ENCODE data around the gene CDK19.

The CDK19 gene

GRCh38 chr6:110795271-110795670 lies 20.0 kb downstream of the CDK19 start:
- TF ChIP-seq, protein P1, sequence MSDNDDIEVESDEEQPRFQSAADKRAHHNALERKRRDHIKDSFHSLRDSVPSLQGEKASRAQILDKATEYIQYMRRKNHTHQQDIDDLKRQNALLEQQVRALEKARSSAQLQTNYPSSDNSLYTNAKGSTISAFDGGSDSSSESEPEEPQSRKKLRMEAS (IDR thresholded peaks at IDR 0.05; ENCODE audit: low read depth, low read length): no peak
- no peak for TF ChIP-seq MYC (IDR thresholded peaks at IDR 0.05; ENCODE audit: low read depth, low read length)
- no peak for TF ChIP-seq CTCF (IDR thresholded peaks at IDR 0.05; ENCODE audit: low read depth, low read length)
- no peak for TF ChIP-seq POLR2A (IDR thresholded peaks at IDR 0.05; ENCODE audit: extremely low read depth, insufficient read length)
- no peak overlapping the region for H3K4me3 ChIP-seq (ENCODE audit: low read depth, low read length)
- DNase-seq (ENCODE audit: low read depth): no peak

- TF ChIP-seq, protein P1 (IDR thresholded peaks at IDR 0.05; ENCODE audit: low read depth, low read length): no peak
- TF ChIP-seq CTCF (IDR thresholded peaks at IDR 0.05; ENCODE audit: low read depth, low read length): no peak
- TF ChIP-seq MYC (IDR thresholded peaks at IDR 0.05; ENCODE audit: low read depth, low read length): no peak
- no peak for TF ChIP-seq POLR2A (IDR thresholded peaks at IDR 0.05; ENCODE audit: extremely low read depth, insufficient read length)
- no peak overlapping the region for H3K4me3 ChIP-seq (ENCODE audit: low read depth, low read length)
- no peak for DNase-seq (ENCODE audit: low read depth)
Observed at GRCh38 chr6:110786696-110787095, 28.6 kb downstream of the CDK19 start.

GRCh38 chr6:110786271-110786670 lies 29.0 kb downstream of the CDK19 start:
- no peak for DNase-seq (ENCODE audit: low read depth)
- no peak for TF ChIP-seq MYC (IDR thresholded peaks at IDR 0.05; ENCODE audit: low read depth, low read length)
- TF ChIP-seq POLR2A (IDR thresholded peaks at IDR 0.05; ENCODE audit: extremely low read depth, insufficient read length): no peak
- TF ChIP-seq, protein P1 (IDR thresholded peaks at IDR 0.05; ENCODE audit: low read depth, low read length): no peak
- TF ChIP-seq CTCF (IDR thresholded peaks at IDR 0.05; ENCODE audit: low read depth, low read length): no peak
- no peak overlapping the region for H3K4me3 ChIP-seq (ENCODE audit: low read depth, low read length)

- no peak overlapping the region for H3K4me3 ChIP-seq (ENCODE audit: low read depth, low read length)
- DNase-seq (ENCODE audit: low read depth): no peak
- TF ChIP-seq POLR2A (IDR thresholded peaks at IDR 0.05; ENCODE audit: extremely low read depth, insufficient read length) (no peak), CTCF (IDR thresholded peaks at IDR 0.05; ENCODE audit: low read depth, low read length) (no peak), MYC (IDR thresholded peaks at IDR 0.05; ENCODE audit: low read depth, low read length) (no peak)
- TF ChIP-seq, protein P1 (IDR thresholded peaks at IDR 0.05; ENCODE audit: low read depth, low read length): no peak
Observed at GRCh38 chr6:110784610-110784979, 30.7 kb downstream of the CDK19 start.

DNA sequence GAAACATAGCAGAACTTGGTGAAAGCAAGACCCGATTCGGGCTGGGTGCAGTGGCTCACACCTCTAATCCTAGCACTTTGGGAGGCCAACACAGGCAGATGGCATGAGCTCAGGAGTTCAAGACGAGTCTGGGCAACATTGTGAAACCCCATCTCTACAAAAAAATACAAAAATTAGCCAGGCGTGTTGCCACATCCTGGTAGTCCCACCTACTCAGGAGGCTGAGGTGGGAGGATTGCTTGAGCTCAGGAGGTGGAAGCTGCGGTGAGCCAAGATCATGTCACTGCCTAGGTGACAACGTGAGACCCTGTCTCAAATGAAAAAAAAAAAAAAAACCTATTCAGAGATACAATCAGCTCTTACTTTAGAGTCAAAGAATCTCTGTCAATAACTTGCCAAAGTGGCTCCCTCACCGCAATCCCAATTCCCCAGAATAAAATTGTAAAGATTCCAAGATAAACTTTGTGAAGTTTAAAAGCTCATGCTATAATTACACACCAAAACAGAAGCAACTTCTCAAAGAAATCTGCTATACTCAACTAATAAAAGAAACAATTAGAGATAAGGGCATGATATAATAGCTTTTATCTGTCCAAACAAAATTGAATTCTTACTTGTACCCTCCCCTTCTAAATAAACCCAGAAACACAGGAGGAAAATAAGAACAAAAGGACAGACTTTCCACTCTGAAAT lies 33.6 kb downstream of the CDK19 start:
- H3K4me3 ChIP-seq (ENCODE audit: low read depth, low read length): no peak overlapping the region
- DNase-seq (ENCODE audit: low read depth): no peak
- no peak for TF ChIP-seq POLR2A (IDR thresholded peaks at IDR 0.05; ENCODE audit: extremely low read depth, insufficient read length)
- TF ChIP-seq, protein P1 (IDR thresholded peaks at IDR 0.05; ENCODE audit: low read depth, low read length): no peak
- no peak for TF ChIP-seq MYC (IDR thresholded peaks at IDR 0.05; ENCODE audit: low read depth, low read length)
- no peak for TF ChIP-seq CTCF (IDR thresholded peaks at IDR 0.05; ENCODE audit: low read depth, low read length)

Measured in NB4 (cell line).